ENCODE results near the gene CSF3. TPM values are rescaled to one million over a fixed set of nuclear protein-coding genes. Genes with fewer than 3 reads are reported as not detected.

Gene CSF3
- total RNA-seq, 1 experiment from 2014 or later, result not detected

GRCh38 chr17:40019140-40019991 lies 4.1 kb downstream of the CSF3 start:
- in situ Hi-C loops (cut with HindIII; ENCODE audit: low pct_unique_long_range_greater_than_20kb, low sequenced_read_pairs), result no loop called here
- DNase-seq (ENCODE audit: low read depth), result no peak

DNA sequence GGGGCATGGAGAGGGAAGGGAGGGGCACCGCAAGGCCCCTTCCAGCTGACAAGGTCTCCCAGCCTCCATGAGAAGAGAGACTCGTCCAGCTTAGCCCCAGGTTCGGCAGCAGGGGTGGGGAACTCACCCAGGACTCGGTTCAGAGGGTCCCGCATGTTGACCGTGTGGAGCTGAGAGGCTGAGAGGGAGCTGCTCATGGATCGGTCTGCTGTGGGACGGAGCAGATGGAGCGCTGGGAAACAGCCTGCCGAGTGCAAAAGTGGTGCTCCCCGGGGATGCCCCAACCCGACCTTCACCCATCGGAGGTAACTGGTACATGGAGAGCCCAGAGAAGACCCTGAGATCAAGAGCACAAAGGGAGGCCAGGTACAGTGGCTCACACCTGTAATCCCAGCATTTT lies 4.9 kb downstream of the CSF3 start:
- DNase-seq (ENCODE audit: low read depth), result no peak
- in situ Hi-C loops (cut with HindIII; ENCODE audit: low pct_unique_long_range_greater_than_20kb, low sequenced_read_pairs), result no loop called here

- peak; percentile 69 for DNase-seq (ENCODE audit: low read depth)
- in situ Hi-C loops (cut with HindIII; ENCODE audit: low pct_unique_long_range_greater_than_20kb, low sequenced_read_pairs), result no loop called here
Observed at GRCh38 chr17:40021451-40021971, 6.3 kb downstream of the CSF3 start.

DNA sequence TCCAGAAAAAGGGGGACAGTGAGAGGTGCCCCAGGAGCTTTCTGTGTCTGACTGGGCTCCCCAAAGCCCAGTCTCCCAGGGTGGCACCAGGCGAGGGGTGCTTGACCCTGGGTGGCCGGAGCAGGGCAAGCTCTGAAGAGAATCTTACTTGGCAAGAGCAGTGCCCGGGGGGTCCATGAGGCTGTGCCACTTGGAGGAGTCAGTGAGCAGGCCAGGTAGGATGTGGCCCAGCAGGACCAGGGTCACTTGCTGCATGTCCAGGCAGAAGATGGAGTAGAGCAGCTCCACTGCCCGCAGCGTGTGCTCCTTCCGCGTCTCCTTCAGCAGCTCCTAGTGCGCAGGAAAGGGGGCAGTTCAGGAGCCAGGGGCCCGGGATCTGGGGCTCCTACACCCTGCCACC lies 7.3 kb downstream of the CSF3 start:
- in situ Hi-C loops (cut with HindIII; ENCODE audit: low pct_unique_long_range_greater_than_20kb, low sequenced_read_pairs), result no loop called here
- no peak for DNase-seq (ENCODE audit: low read depth)

DNA sequence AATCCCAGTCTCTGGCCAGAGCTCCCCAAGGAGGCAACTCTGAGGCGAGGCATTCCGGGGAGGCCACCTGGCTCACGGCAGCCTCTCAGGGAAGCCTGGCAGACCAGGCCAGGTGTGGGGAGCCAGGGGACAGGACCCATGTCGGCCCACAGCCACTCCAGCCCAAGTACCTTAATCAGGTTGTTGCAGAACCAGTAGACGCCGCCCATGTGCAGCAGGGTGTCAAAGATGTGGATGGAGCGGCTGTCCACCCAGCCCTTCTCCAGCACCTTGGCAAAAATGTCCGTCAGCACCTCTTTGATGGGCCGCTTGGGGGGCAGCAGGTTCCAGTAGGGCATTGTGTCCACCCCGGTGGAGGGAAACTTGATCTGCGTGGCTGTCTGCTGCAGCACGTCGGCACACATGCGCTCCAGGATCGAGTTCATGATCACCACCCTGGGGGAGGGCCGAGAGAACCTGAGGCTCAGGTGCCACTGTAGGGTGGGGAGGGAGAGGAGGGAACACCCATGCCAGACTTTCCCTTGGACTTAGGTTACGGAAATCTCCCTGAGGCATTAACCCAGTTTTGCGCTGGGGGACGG lies 7.8 kb downstream of the CSF3 start:
- no peak for DNase-seq (ENCODE audit: low read depth)
- in situ Hi-C loops (cut with HindIII; ENCODE audit: low pct_unique_long_range_greater_than_20kb, low sequenced_read_pairs), result no loop called here

DNA sequence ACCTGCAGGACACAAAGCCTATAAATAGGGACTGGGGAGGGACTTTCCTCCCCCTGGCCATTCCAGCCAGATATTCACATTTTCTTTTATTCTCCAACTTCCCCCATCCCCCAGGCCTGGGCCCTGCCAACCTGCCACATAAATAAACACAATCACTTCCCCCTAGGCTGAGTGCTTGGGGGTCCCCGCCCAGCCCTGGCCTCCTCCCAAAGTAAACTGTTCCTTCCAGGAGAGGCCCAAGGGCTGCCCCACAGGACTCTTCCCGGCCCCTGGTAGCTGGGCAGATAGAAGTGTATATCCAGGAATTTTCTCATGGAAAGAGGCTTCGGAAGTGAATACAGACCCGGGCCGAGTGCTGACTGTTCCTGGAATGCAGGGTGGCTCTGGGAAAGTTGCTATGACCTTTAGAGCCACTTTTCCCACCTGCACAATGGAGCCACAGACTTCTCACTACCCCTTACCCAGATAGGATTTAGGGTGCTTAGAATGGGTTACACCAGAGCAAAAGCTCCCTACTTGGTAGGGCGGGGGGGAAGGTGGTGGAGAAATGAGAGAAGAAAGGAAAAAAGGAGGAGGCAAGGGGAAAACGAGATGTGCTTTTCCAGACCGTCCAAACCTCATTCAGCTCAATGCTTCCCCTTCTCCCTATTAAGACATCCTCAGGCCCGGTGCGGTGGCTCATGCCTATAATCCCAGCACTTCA lies 8.5 kb downstream of the CSF3 start:
- peak; percentile 65 for DNase-seq (ENCODE audit: low read depth)
- in situ Hi-C loops (cut with HindIII; ENCODE audit: low pct_unique_long_range_greater_than_20kb, low sequenced_read_pairs), result no loop called here

DNA sequence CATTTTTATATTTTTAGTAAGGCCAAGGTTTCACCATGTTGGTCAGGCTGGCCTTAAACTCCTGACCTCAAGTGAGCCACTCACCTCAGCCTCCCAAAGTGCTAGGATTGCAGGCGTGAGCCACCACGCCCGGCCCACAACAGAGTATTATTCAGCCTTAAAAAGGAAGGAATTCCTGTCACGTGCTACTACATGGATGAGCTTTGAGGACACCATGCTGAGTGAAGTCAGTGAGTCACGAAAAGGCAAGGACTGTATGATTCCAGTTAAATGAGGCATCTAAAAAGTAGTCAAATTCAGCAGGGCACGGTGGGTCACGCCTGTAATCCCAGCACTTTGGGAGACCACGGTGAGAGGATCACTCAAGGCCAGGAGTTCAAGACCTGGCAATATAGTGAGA lies 9.7 kb downstream of the CSF3 start:
- in situ Hi-C loops (cut with HindIII; ENCODE audit: low pct_unique_long_range_greater_than_20kb, low sequenced_read_pairs), result no loop called here
- DNase-seq (ENCODE audit: low read depth), result no peak

DNA sequence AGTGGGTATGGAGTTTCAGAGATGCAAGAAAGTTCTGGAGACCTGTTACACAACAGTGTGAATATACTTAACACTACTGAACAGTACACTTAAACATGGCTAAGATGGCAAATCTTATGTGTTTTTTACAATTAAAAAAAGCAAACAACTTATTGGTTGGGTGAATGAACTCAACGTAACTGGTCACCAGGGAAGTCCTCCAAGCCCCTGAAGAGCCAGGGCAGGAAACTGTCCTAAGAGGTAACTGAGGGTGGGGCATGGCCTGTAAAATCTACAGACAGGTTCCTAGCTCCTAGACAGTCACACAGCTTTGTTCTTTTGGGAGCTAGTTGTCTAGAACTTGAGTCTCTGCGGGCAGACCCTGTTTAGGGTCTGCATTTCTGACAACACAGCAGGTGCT lies 10.3 kb downstream of the CSF3 start:
- DNase-seq (ENCODE audit: low read depth), result no peak
- in situ Hi-C loops (cut with HindIII; ENCODE audit: low pct_unique_long_range_greater_than_20kb, low sequenced_read_pairs), result no loop called here

- in situ Hi-C loops (cut with HindIII; ENCODE audit: low pct_unique_long_range_greater_than_20kb, low sequenced_read_pairs), result no loop called here
- DNase-seq (ENCODE audit: low read depth), result peak; percentile 44
Observed at GRCh38 chr17:40025991-40026815, 11.0 kb downstream of the CSF3 start.

DNA sequence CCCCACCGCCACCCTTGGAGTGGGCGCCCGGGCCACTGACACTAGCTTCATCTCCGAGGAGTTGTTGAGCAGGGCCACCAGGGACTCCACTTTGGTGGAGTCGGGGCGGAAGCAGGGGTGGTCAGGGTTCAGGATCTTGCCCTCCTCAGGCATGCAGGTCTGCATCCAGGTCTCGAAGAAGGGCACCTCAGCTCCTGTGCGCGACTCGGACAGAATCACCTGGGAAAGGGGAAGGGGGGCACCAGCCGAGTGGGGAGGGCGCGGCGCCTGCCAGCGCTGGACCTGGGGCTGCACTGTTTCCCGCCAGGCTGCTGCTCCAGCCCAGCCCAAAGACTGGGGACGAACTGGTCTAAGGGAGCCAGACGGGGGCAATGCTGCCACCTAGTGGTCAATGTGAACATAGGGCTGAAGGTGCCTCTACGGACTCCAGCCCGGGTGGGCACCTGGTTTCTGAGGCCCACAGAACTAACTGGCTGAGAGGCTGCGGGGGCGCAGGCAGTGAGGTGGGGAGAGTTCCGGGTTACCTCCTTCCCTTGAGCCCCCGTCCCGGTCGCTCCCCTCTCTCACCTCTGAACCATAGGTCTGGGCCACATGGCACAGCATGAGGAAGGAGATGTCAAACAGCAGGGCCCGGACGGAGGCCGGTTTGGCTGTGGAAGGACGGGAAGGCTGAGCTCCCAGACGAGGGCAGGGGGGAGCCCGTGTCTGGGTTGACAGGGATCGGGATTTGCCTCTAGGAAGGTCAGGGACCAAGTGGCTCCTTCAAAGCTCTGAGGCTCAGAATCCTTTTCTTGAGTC lies 11.8 kb downstream of the CSF3 start:
- DNase-seq (ENCODE audit: low read depth), result peak; percentile 53
- in situ Hi-C loops (cut with HindIII; ENCODE audit: low pct_unique_long_range_greater_than_20kb, low sequenced_read_pairs), result no loop called here

DNA sequence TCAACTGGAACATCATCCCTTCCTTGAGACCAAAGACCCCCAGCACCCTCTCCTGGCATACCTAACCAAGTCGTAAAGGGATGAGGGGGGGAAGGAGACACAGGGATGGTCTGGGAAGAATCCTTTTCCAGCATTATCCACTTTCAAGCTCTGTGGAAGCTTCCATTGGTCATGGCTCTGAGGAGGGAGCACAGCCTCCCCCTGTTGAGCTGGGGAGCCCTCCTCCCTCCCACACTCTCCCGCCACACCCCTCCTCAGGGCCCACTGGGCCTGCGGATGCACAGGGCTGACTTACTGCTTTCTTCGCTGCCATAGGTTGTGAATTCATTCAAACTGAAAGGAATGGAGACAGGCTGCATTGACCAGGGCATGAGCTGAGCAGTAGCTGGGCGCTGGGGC lies 12.4 kb downstream of the CSF3 start:
- no peak for DNase-seq (ENCODE audit: low read depth)
- in situ Hi-C loops (cut with HindIII; ENCODE audit: low pct_unique_long_range_greater_than_20kb, low sequenced_read_pairs), result no loop called here

GRCh38 chr17:40028595-40028994 lies 13.4 kb downstream of the CSF3 start:
- in situ Hi-C loops (cut with HindIII; ENCODE audit: low pct_unique_long_range_greater_than_20kb, low sequenced_read_pairs), result no loop called here
- no peak for DNase-seq (ENCODE audit: low read depth)

DNA sequence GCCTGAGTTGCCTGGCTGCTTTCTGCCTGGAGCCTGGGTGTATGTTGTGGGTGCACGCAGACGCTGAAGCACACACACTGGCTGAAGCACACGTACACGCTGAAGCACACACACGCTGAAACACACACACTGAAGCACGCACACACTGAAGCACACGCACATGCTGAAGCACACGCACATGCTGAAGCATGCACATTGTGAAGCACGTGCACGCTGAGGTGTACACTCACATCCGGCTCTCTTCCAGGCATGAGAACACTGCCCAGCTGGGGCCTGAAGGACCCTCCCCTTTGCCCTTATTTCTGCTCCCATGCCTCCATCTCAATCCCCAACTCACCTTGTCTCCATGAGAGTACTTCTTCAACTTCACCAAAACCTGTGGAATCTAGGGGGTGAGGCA lies 16.5 kb downstream of the CSF3 start:
- in situ Hi-C loops (cut with HindIII; ENCODE audit: low pct_unique_long_range_greater_than_20kb, low sequenced_read_pairs), result no loop called here
- DNase-seq (ENCODE audit: low read depth), result no peak

- DNase-seq (ENCODE audit: low read depth), result no peak
- in situ Hi-C loops (cut with HindIII; ENCODE audit: low pct_unique_long_range_greater_than_20kb, low sequenced_read_pairs), result no loop called here
Observed at GRCh38 chr17:40032322-40033320, 17.4 kb downstream of the CSF3 start.

GRCh38 chr17:40033339-40033738 lies 18.1 kb downstream of the CSF3 start:
- in situ Hi-C loops (cut with HindIII; ENCODE audit: low pct_unique_long_range_greater_than_20kb, low sequenced_read_pairs), result no loop called here

GRCh38 chr17:40034426-40035161 lies 19.4 kb downstream of the CSF3 start:
- in situ Hi-C loops (cut with HindIII; ENCODE audit: low pct_unique_long_range_greater_than_20kb, low sequenced_read_pairs), result no loop called here

More at GRCh38 chr17:40033339-40033738, 18.1 kb downstream of the CSF3 start:
- DNase-seq (ENCODE audit: low read depth), result no peak

More at GRCh38 chr17:40034426-40035161, 19.4 kb downstream of the CSF3 start:
- no peak for DNase-seq (ENCODE audit: low read depth)

Measured in Caki2 (cell line).